Measurements from ENCODE around the gene TBC1D12.
"Not testable (repeated sequence)": the region's sequence is repeated elsewhere in the genome, so short reads cannot be mapped to it uniquely, and the experiment has no call there.

The TBC1D12 gene

GRCh38 chr10:94549221-94549620 lies 146.9 kb downstream of the TBC1D12 start:
- DNase-seq = no peak

- DNase-seq = not testable (repeated sequence)
Observed at GRCh38 chr10:94567714-94568307, 165.5 kb downstream of the TBC1D12 start.

- DNase-seq = no peak
Observed at GRCh38 chr10:94571081-94571480, 168.7 kb downstream of the TBC1D12 start.

- no peak for DNase-seq
Observed at GRCh38 chr10:94571528-94571927, 169.2 kb downstream of the TBC1D12 start.

- DNase-seq = no peak
Observed at GRCh38 chr10:94578790-94579189, 176.4 kb downstream of the TBC1D12 start.

GRCh38 chr10:94583124-94583523 lies 180.8 kb downstream of the TBC1D12 start:
- no peak for DNase-seq
